OCI-LY7 (cell line): Measurements from ENCODE around the gene DUSP16. TPM values are rescaled to one million over a fixed set of nuclear protein-coding genes. Genes with fewer than 3 reads are reported as not detected.

Experiments
- Bru-seq: library from RNA; stranded (reverse); fragments of 400-500 nt; gene quantifications from one replicate; lab custom pipeline; 2021; lab: Mats Ljungman, UMichigan
- BruChase-seq, 2 experiments: library from RNA; stranded (reverse); fragments of 400-500 nt; gene quantifications; one replicate each; lab custom pipeline; 2021; lab: Mats Ljungman, UMichigan
- BruUV-seq: library from RNA; stranded (reverse); fragments of 400-500 nt; replicated peaks from 2 replicates; lab custom pipeline; 2021; lab: Mats Ljungman, UMichigan
- CTCF ChIA-PET: fragments of 300-600 bp; sonication (Branson Sonifier 250); formaldehyde crosslinking; loops from one replicate; lab custom pipeline; 2022; ENCODE audit warnings: antibody characterized with exemption; ENCODE audit not compliant: unreplicated experiment; lab: Charles Lee
- POLR2A ChIA-PET: fragments of 300-600 bp; sonication (Branson Sonifier 250); formaldehyde crosslinking; loops from one replicate; lab custom pipeline; 2022; ENCODE audit warnings: antibody characterized with exemption; lab: Charles Lee
- DNase-seq: peaks from one replicate; pipeline ENCODE4 v3.0.0-alpha.2; 2015; ENCODE audit warnings: low spot score
- H2AFZ ChIP-seq: fragments of 200-600 bp; sonication (generic), shearing (Covaris generic); 2 replicates; pipeline ENCODE4 v1.6.1; 2014; ENCODE audit warnings: mild to moderate bottlenecking, antibody characterized with exemption, low read length, moderate library complexity
- H3K27ac ChIP-seq: fragments of 200-600 bp; sonication (generic); 2 replicates; pipeline ENCODE4 v1.5.1; 2014; ENCODE audit warnings: mixed run types, low read depth, mild to moderate bottlenecking, moderate library complexity, low read length, inconsistent platforms; ENCODE audit not compliant: poor library complexity, severe bottlenecking
- H3K36me3 ChIP-seq: fragments of 200-600 bp; sonication (generic); 2 replicates; pipeline ENCODE4 v1.6.1; 2014; ENCODE audit warnings: mild to moderate bottlenecking, antibody characterized with exemption, low read length, moderate library complexity, mixed read lengths; ENCODE audit not compliant: insufficient read depth
- H3K4me1 ChIP-seq: fragments of 200-600 bp; sonication (generic); 2 replicates; pipeline ENCODE4 v1.5.1; 2014; ENCODE audit warnings: mild to moderate bottlenecking, low read length; ENCODE audit not compliant: insufficient read depth, poor library complexity, severe bottlenecking
- H3K4me2 ChIP-seq: fragments of 200-600 bp; sonication (generic); 2 replicates; pipeline ENCODE4 v1.6.1; 2014; ENCODE audit warnings: mild to moderate bottlenecking, low read length
- H3K4me3 ChIP-seq: fragments of 200-600 bp; sonication (generic); 2 replicates; pipeline ENCODE4 v1.5.1; 2014; ENCODE audit warnings: mild to moderate bottlenecking, low read depth, low read length; ENCODE audit not compliant: poor library complexity, severe bottlenecking
- H3K79me2 ChIP-seq: fragments of 200-600 bp; sonication (generic); 2 replicates; pipeline ENCODE4 v1.6.1; 2016; ENCODE audit warnings: low read depth, mild to moderate bottlenecking, low read length, moderate library complexity, mixed read lengths; ENCODE audit not compliant: insufficient read depth
- H3K9me2 ChIP-seq: fragments of 200-600 bp; sonication (generic); 2 replicates; pipeline ENCODE4 v1.6.1; 2016; ENCODE audit warnings: mild to moderate bottlenecking, low read length, mixed read lengths; ENCODE audit not compliant: insufficient read depth
- H3K9me3 ChIP-seq: fragments of 200-600 bp; sonication (generic); 2 replicates; pipeline ENCODE4 v1.6.1; 2014; ENCODE audit warnings: mild to moderate bottlenecking, mixed run types, low read length, mixed read lengths
- H4K20me1 ChIP-seq: fragments of 200-600 bp; sonication (generic); 2 replicates; pipeline ENCODE4 v1.6.1; 2014; ENCODE audit warnings: mild to moderate bottlenecking, antibody characterized with exemption, low read length, moderate library complexity, mixed read lengths; ENCODE audit not compliant: insufficient read depth
- EZH2phosphoT487 ChIP-seq: fragments of 200-600 bp; sonication (generic); IDR thresholded peaks from 2 replicates; pipeline ENCODE4 v1.6.1; 2018; ENCODE audit warnings: low read depth, borderline replicate concordance, mild to moderate bottlenecking, mixed run types, antibody characterized with exemption, low read length, moderate library complexity, mixed read lengths
- intact Hi-C: fragments of 100-400 bp; cut with micrococcal nuclease; formaldehyde crosslinking; loops from one replicate; pipeline ENCODE4 v1.10.0; 2022; ENCODE audit not compliant: unreplicated experiment
- long read RNA-seq: library from polyadenylated mRNA; stranded (forward); transcript quantifications from one replicate; pipeline ENCODE4 v2.0.0, GENCODE V29; 2022
- total RNA-seq, 2 experiments: library from RNA; depleted of rRNA in 1 of 2; stranded (reverse); fragments of >200 nt in 1 of 2; shearing (Covaris generic) in 1 of 2; gene quantifications; 2 replicates each; pipeline ENCODE4 v1.2.3, GENCODE V29; 2014 to 2022
- TF ChIP-seq, protein P1 (sequence below): fragments of 200-600 bp; sonication (generic); conservative IDR thresholded peaks from 2 replicates; pipeline ENCODE4 v1.5.1; 2014; ENCODE audit warnings: mild to moderate bottlenecking, antibody characterized with exemption, low read length, moderate library complexity, mixed read lengths

DUSP16 gene, protein sequence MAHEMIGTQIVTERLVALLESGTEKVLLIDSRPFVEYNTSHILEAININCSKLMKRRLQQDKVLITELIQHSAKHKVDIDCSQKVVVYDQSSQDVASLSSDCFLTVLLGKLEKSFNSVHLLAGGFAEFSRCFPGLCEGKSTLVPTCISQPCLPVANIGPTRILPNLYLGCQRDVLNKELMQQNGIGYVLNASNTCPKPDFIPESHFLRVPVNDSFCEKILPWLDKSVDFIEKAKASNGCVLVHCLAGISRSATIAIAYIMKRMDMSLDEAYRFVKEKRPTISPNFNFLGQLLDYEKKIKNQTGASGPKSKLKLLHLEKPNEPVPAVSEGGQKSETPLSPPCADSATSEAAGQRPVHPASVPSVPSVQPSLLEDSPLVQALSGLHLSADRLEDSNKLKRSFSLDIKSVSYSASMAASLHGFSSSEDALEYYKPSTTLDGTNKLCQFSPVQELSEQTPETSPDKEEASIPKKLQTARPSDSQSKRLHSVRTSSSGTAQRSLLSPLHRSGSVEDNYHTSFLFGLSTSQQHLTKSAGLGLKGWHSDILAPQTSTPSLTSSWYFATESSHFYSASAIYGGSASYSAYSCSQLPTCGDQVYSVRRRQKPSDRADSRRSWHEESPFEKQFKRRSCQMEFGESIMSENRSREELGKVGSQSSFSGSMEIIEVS
- total RNA-seq (2014; rRNA removed; shearing (Covaris generic)): 2.8 and 3.7 TPM in 2 replicates
- 6.7 and 11.8 TPM in 2 replicates for total RNA-seq (2022)
- percentile 46 among the genes with signal in this experiment for Bru-seq, nascent RNA
- BruChase-seq, experiment 1, labeled RNA remaining after a 6-hour chase: percentile 49 among the genes with signal in this experiment
- percentile 48 among the genes with signal in this experiment for BruChase-seq, experiment 2, labeled RNA remaining after a 2-hour chase
- long read RNA-seq, full-length matches to known transcripts: 2 of 9 reads
- long read RNA-seq, partial matches to known transcripts: 0 of 9 reads
- long read RNA-seq, other reads (novel, unspliced or antisense): 7 of 9 reads

DNA sequence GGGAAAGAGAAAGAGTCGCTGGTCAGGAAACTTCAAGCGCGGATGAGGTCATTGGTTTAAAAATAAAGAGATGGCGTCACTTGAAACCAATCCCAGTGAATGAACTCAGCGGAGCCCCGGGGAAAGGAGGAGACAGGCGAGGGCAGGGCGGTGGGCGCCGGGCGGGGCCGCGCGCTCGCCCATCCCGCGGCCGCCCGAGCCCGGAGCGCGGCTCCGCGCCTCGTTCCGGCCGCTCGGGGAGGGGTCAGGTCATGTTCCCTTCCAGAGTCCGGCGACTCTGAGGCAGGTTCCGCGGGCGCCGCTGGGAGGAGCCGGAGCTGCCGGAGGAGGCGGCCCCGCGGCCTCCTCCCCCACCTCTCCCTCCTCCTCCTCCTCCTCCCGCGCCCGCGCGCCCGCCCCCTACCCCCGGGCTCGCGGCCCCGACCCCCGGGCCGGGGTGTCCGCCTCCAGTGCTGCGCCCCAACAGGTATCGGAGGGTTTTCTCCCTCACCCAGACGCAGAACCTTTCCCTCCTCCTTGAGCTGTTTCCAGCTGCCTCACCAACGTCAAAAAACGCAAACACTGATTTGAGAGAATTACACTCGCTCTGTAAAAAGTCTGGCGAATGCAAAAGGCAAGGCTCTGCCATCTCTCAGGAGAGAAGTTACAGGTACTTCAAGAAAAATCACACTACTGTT is at the start of gene DUSP16:
Gene DUSP16, minus strand, starts transcription at position 279 of the 677 bp plus-strand sequence. CDS start 41,765 bp downstream, outside the sequence.
- Histone ChIP-seq H2AFZ (peak within 1 kb of the TSS; percentile 94), H3K79me2 (peaks cover 8% of the 10 kb centered on the region; the same call in 1 of the 2 replicates), H3K9me3 (no peaks in the 10 kb centered on the region; the same call in 1 of the 2 replicates), H3K4me2 (peak within 1 kb of the TSS; percentile 82), H4K20me1 (no peaks in the 10 kb centered on the region), H3K4me1 (peaks cover 26% of the 10 kb centered on the region), H3K4me3 (peak within 1 kb of the TSS; percentile 72), H3K9me2 (no peaks in the 10 kb centered on the region), H3K27ac (peak within 1 kb of the TSS; percentile 59), H3K36me3 (no peaks in the 10 kb centered on the region)
- peak; percentile 79 for DNase-seq
- intact Hi-C loops: loop anchor here (5.0 kb wide), 3 partner anchors 140 to 205 kb away; partner anchors contain the start of genes BORCS5 and CDKN1B
- TF ChIP-seq, protein P1, sequence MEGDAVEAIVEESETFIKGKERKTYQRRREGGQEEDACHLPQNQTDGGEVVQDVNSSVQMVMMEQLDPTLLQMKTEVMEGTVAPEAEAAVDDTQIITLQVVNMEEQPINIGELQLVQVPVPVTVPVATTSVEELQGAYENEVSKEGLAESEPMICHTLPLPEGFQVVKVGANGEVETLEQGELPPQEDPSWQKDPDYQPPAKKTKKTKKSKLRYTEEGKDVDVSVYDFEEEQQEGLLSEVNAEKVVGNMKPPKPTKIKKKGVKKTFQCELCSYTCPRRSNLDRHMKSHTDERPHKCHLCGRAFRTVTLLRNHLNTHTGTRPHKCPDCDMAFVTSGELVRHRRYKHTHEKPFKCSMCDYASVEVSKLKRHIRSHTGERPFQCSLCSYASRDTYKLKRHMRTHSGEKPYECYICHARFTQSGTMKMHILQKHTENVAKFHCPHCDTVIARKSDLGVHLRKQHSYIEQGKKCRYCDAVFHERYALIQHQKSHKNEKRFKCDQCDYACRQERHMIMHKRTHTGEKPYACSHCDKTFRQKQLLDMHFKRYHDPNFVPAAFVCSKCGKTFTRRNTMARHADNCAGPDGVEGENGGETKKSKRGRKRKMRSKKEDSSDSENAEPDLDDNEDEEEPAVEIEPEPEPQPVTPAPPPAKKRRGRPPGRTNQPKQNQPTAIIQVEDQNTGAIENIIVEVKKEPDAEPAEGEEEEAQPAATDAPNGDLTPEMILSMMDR: peak; percentile 17; the same call in 1 of the 2 replicates
- no peak for TF ChIP-seq EZH2phosphoT487
- CTCF ChIA-PET: interaction anchor here (0.6 to 1.0 kb wide), 2 partner anchors 94 to 174 kb away, joined by 3 to 5 read pairs; no protein-coding TSS in a partner anchor
- POLR2A ChIA-PET: interaction anchor here (0.8 to 1.0 kb wide), 2 partner anchors 14 to 140 kb away, joined by 3 to 4 read pairs; no protein-coding TSS in a partner anchor
- BruUV-seq: no TSS peak

GRCh38 chr12:12612358-12612757 is 49.7 kb upstream of the DUSP16 start:
- Histone ChIP-seq H3K27ac (peak overlapping the region; percentile 44), H4K20me1 (no peaks in the 10 kb centered on the region), H3K4me2 (peak overlapping the region; percentile 74), H2AFZ (peak overlapping the region; percentile 90), H3K4me1 (peaks cover 4% of the 10 kb centered on the region), H3K9me2 (no peaks in the 10 kb centered on the region), H3K36me3 (no peaks in the 10 kb centered on the region), H3K79me2 (no peaks in the 10 kb centered on the region), H3K9me3 (no peaks in the 10 kb centered on the region), H3K4me3 (peak overlapping the region; percentile 71)
- POLR2A ChIA-PET: interaction anchor here (0.8 kb wide), 1 partner anchor 269 kb away, joined by 3 read pairs; no protein-coding TSS in a partner anchor
- TF ChIP-seq EZH2phosphoT487: no peak
- TF ChIP-seq, protein P1: no peak
- intact Hi-C loops: no loop called here
- no TSS peak for BruUV-seq
- DNase-seq: peak; percentile 2
- CTCF ChIA-PET: interaction anchor here (0.5 kb wide), 1 partner anchor 12 kb away, joined by 3 read pairs; no protein-coding TSS in a partner anchor
